ENCODE data around the gene ATP2B2. TPM values are rescaled to one million over a fixed set of nuclear protein-coding genes. Genes with fewer than 3 reads are reported as not detected.

ATP2B2 gene
- total RNA-seq, 4 donors from 2014 or later, result not detected

GRCh38 chr3:10448544-10448943, 56.8 kb downstream of the ATP2B2 start:
- intact Hi-C loops (cut with DNase I; ENCODE audit: low total_unique reads), result no loop called here
- Histone ChIP-seq H3K27me3 (no peaks in the 10 kb centered on the region), H3K9me3 (no peaks in the 10 kb centered on the region), H3K4me3 (no peak overlapping the region), H3K36me3 (no peaks in the 10 kb centered on the region), H3K27ac (no peak overlapping the region), H3K4me1 (no peaks in the 10 kb centered on the region)
- TF ChIP-seq CTCF (IDR thresholded peaks at IDR 0.05), result no peak
- TF ChIP-seq POLR2AphosphoS5 (IDR thresholded peaks at IDR 0.05), result no peak
- no peak for TF ChIP-seq EP300 (IDR thresholded peaks at IDR 0.05; ENCODE audit: low read depth)
- no peak for TF ChIP-seq POLR2A (IDR thresholded peaks at IDR 0.05)
- WGBS, 2 donors (ENCODE audit: low coverage in 1 of 2), result 82% methylated on average over 3 of the region's 3 CpGs; no CpG with 5 or more reads in 1 of the 2 donors
- in situ Hi-C loops (cut with MboI; ENCODE audit: low pct_ligation_motif_present in 1 of 4, low pct_unique_long_range_greater_than_20kb in 1 of 4, low sequenced_read_pairs in 3 of 4), result no loop called here
- no peak for DNase-seq

GRCh38 chr3:10447527-10448260, 57.7 kb downstream of the ATP2B2 start:
- H3K4me3 ChIP-seq, result no peak overlapping the region
- no peaks in the 10 kb centered on the region for H3K27me3 ChIP-seq
- intact Hi-C loops (cut with DNase I; ENCODE audit: low total_unique reads), result no loop called here
- H3K27ac ChIP-seq, result no peak overlapping the region
- TF ChIP-seq CTCF (IDR thresholded peaks at IDR 0.05) (no peak), EP300 (IDR thresholded peaks at IDR 0.05; ENCODE audit: low read depth) (no peak), POLR2A (IDR thresholded peaks at IDR 0.05) (no peak), POLR2AphosphoS5 (IDR thresholded peaks at IDR 0.05) (no peak)
- no peak for DNase-seq
- in situ Hi-C loops (cut with MboI; ENCODE audit: low pct_ligation_motif_present in 1 of 4, low pct_unique_long_range_greater_than_20kb in 1 of 4, low sequenced_read_pairs in 3 of 4), result no loop called here
- H3K9me3 ChIP-seq, result no peaks in the 10 kb centered on the region
- no peaks in the 10 kb centered on the region for H3K36me3 ChIP-seq
- H3K4me1 ChIP-seq, result no peaks in the 10 kb centered on the region
- WGBS, 2 donors (ENCODE audit: low coverage in 1 of 2), result 0 to 62% methylated on average over 1 to 6 of the region's 6 CpGs

GRCh38 chr3:10447110-10447509, 58.3 kb downstream of the ATP2B2 start:
- DNase-seq, result no peak
- H3K4me1 ChIP-seq, result no peaks in the 10 kb centered on the region
- no peaks in the 10 kb centered on the region for H3K36me3 ChIP-seq
- WGBS, 2 donors (ENCODE audit: low coverage in 1 of 2), result 92% methylated on average over 5 of the region's 5 CpGs; no CpG with 5 or more reads in 1 of the 2 donors
- intact Hi-C loops (cut with DNase I; ENCODE audit: low total_unique reads), result no loop called here
- TF ChIP-seq EP300 (IDR thresholded peaks at IDR 0.05; ENCODE audit: low read depth) (no peak), CTCF (IDR thresholded peaks at IDR 0.05) (no peak), POLR2AphosphoS5 (IDR thresholded peaks at IDR 0.05) (no peak), POLR2A (IDR thresholded peaks at IDR 0.05) (no peak)
- in situ Hi-C loops (cut with MboI; ENCODE audit: low pct_ligation_motif_present in 1 of 4, low pct_unique_long_range_greater_than_20kb in 1 of 4, low sequenced_read_pairs in 3 of 4), result no loop called here
- no peaks in the 10 kb centered on the region for H3K9me3 ChIP-seq
- no peak overlapping the region for H3K4me3 ChIP-seq
- no peaks in the 10 kb centered on the region for H3K27me3 ChIP-seq
- no peak overlapping the region for H3K27ac ChIP-seq

- Histone ChIP-seq H3K36me3 (no peaks in the 10 kb centered on the region), H3K27me3 (no peaks in the 10 kb centered on the region), H3K9me3 (no peaks in the 10 kb centered on the region), H3K4me3 (no peak overlapping the region), H3K27ac (no peak overlapping the region), H3K4me1 (no peaks in the 10 kb centered on the region)
- no peak for DNase-seq
- WGBS, 2 donors (ENCODE audit: low coverage in 1 of 2), result 60% methylated on average over 9 of the region's 9 CpGs; no CpG with 5 or more reads in 1 of the 2 donors
- TF ChIP-seq POLR2AphosphoS5 (IDR thresholded peaks at IDR 0.05) (no peak), EP300 (IDR thresholded peaks at IDR 0.05; ENCODE audit: low read depth) (no peak), CTCF (IDR thresholded peaks at IDR 0.05) (no peak), POLR2A (IDR thresholded peaks at IDR 0.05) (no peak)
- in situ Hi-C loops (cut with MboI; ENCODE audit: low pct_ligation_motif_present in 1 of 4, low pct_unique_long_range_greater_than_20kb in 1 of 4, low sequenced_read_pairs in 3 of 4), result no loop called here
- intact Hi-C loops (cut with DNase I; ENCODE audit: low total_unique reads), result no loop called here
These were observed 59.7 kb downstream of the ATP2B2 start for GRCh38 chr3:10445561-10446175.

Measured in transverse colon (tissue), 4 donors.